Measurements from ENCODE around the gene HECTD4.
A peak's percentile ranks its signal among the peaks of the same experiment; 100 is the strongest.

The HECTD4 gene

DNA sequence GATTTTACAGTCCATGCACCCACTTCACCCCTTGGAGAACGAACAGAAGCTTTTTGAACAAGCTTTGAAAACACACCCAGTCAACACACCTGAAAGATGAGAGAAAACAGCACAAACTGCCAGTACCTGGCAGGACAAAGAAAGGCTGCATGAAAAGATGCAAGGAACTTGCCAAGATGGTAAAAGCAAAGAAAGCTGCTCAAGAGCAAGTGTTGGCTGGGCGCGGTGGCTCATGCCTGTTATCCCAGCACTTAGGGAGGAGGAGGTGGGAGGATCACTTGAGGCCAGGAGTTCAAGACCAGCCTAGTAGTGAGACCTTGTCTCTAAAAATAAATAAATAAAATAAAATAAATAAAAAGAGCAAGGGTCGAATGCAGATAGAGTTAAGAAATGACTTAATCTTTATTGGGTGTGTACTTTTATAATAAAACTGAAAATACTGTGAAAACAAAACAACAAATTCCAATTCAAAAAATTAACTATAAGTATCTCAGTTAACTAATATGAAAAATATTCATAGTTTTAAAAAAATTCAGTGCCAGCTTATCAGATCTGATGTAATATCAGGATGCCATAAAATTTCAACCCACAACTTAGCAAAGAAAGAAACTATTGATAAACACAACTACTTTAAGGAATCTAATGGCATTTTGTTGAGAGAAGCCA lies 59.2 kb downstream of the HECTD4 start:
- Mint-ChIP-seq H3K9me3 (no peaks in the 10 kb centered on the region), H3K4me1 (peaks cover 22% of the 10 kb centered on the region), H3K27ac (no peak overlapping the region)

GRCh38 chr12:112322441-112322840 lies 59.8 kb downstream of the HECTD4 start:
- Mint-ChIP-seq H3K4me3 (no peak overlapping the region), H3K9me3 (no peaks in the 10 kb centered on the region), H3K36me3 (peaks cover 16% of the 10 kb centered on the region), H3K4me1 (peaks cover 22% of the 10 kb centered on the region), H3K27ac (no peak overlapping the region)
- no peak for DNase-seq (ENCODE audit: low spot score in 2 of 2)
- ATAC-seq: no peak

More for the DNA sequence above, 59.2 kb downstream of the HECTD4 start:
- DNase-seq (ENCODE audit: low spot score in 2 of 2) (no peak), ATAC-seq (no peak)
- peaks cover 10% of the 10 kb centered on the region for H3K36me3 Mint-ChIP-seq
- no peak overlapping the region for H3K4me3 Mint-ChIP-seq

- Mint-ChIP-seq H3K4me3 (no peak overlapping the region), H3K4me1 (peaks cover 22% of the 10 kb centered on the region), H3K27ac (no peak overlapping the region), H3K9me3 (no peaks in the 10 kb centered on the region), H3K36me3 (peaks cover 16% of the 10 kb centered on the region)
- ATAC-seq (no peak), DNase-seq (ENCODE audit: low spot score in 2 of 2) (no peak)
These were observed 61.0 kb downstream of the HECTD4 start for GRCh38 chr12:112321245-112321644.

DNA sequence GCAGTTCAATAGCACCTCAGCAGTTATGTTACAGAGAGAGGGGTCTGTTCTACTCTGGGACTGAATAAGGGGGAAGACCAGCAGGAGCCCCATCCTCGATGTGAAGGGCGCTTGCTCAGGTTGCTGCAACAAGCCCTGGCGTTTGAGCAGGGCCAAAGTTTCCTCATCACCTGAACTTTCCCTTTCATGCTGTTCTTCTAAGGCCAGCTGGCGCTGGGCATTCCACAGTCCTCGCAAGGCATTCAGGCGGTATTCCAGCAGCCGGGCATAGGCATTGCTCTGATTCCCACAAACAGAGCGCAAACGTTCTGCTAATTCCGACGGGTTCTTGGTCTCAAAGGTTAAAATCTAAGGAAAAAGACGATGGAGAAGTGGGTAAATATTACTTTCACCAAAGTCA lies 62.8 kb downstream of the HECTD4 start:
- ATAC-seq (no peak), DNase-seq (ENCODE audit: low spot score in 2 of 2) (no peak)
- no peak overlapping the region for H3K27ac Mint-ChIP-seq
- peaks cover 17% of the 10 kb centered on the region for H3K4me1 Mint-ChIP-seq
- no peaks in the 10 kb centered on the region for H3K9me3 Mint-ChIP-seq
- H3K36me3 Mint-ChIP-seq: peaks cover 21% of the 10 kb centered on the region
- H3K4me3 Mint-ChIP-seq: no peak overlapping the region

- no peak for ATAC-seq
- peaks cover 40% of the 10 kb centered on the region for H3K36me3 Mint-ChIP-seq
- no peak overlapping the region for H3K27ac Mint-ChIP-seq
- no peak for DNase-seq (ENCODE audit: low spot score in 2 of 2)
- H3K9me3 Mint-ChIP-seq: no peaks in the 10 kb centered on the region
- H3K4me3 Mint-ChIP-seq: no peak overlapping the region
- H3K4me1 Mint-ChIP-seq: peaks cover 9% of the 10 kb centered on the region
These were observed 64.8 kb downstream of the HECTD4 start for GRCh38 chr12:112317481-112317880.

GRCh38 chr12:112314981-112315380 lies 67.2 kb downstream of the HECTD4 start:
- Mint-ChIP-seq H3K27ac (no peak overlapping the region), H3K9me3 (no peaks in the 10 kb centered on the region), H3K36me3 (peaks cover 59% of the 10 kb centered on the region), H3K4me3 (no peak overlapping the region), H3K4me1 (no peaks in the 10 kb centered on the region)
- ATAC-seq: no peak
- no peak for DNase-seq (ENCODE audit: low spot score in 2 of 2)

GRCh38 chr12:112309797-112310196 lies 72.4 kb downstream of the HECTD4 start:
- Mint-ChIP-seq H3K4me1 (no peaks in the 10 kb centered on the region), H3K9me3 (no peaks in the 10 kb centered on the region), H3K27ac (no peak overlapping the region), H3K4me3 (no peak overlapping the region), H3K36me3 (peaks cover 72% of the 10 kb centered on the region)
- DNase-seq (ENCODE audit: low spot score in 2 of 2): no peak
- peak; percentile 92 for ATAC-seq

DNA sequence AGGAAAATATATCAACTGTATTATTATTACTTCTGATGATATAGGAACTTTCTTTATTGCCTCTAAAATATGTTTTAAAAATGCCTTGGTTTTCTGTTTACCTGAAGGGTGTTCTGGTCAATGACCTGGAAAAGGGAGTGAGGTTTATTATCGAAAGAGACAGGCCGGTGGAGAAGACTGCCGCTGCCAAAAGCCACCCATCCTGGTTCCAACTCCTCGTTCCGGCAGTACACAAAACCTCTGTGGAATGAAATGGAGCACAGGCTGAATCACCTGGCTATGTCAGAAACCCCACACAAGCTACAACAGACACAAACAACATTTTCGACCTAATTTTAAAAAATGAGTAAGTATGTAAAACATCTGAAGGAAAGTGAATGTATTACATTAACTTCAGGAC lies 73.6 kb downstream of the HECTD4 start:
- Mint-ChIP-seq H3K9me3 (no peaks in the 10 kb centered on the region), H3K4me1 (peaks cover under 1% of the 10 kb centered on the region), H3K36me3 (peaks cover 67% of the 10 kb centered on the region), H3K4me3 (no peak overlapping the region), H3K27ac (no peak overlapping the region)
- no peak for DNase-seq (ENCODE audit: low spot score in 2 of 2)
- ATAC-seq: no peak

- no peak for ATAC-seq
- Mint-ChIP-seq H3K9me3 (no peaks in the 10 kb centered on the region), H3K27ac (no peak overlapping the region), H3K4me3 (no peak overlapping the region), H3K4me1 (peaks cover 5% of the 10 kb centered on the region), H3K36me3 (peaks cover 67% of the 10 kb centered on the region)
- no peak for DNase-seq (ENCODE audit: low spot score in 2 of 2)
These were observed 74.1 kb downstream of the HECTD4 start for GRCh38 chr12:112308161-112308560.

- Mint-ChIP-seq H3K36me3 (peaks cover 67% of the 10 kb centered on the region), H3K9me3 (no peaks in the 10 kb centered on the region), H3K4me1 (peaks cover 12% of the 10 kb centered on the region), H3K27ac (no peak overlapping the region), H3K4me3 (no peak overlapping the region)
- no peak for ATAC-seq
- DNase-seq (ENCODE audit: low spot score in 2 of 2): no peak
These were observed 74.8 kb downstream of the HECTD4 start for GRCh38 chr12:112307317-112308011.

- Mint-ChIP-seq H3K4me3 (no peak overlapping the region), H3K4me1 (peaks cover 12% of the 10 kb centered on the region)
- no peak for ATAC-seq
These were observed 76.3 kb downstream of the HECTD4 start for GRCh38 chr12:112305951-112306350.

DNA sequence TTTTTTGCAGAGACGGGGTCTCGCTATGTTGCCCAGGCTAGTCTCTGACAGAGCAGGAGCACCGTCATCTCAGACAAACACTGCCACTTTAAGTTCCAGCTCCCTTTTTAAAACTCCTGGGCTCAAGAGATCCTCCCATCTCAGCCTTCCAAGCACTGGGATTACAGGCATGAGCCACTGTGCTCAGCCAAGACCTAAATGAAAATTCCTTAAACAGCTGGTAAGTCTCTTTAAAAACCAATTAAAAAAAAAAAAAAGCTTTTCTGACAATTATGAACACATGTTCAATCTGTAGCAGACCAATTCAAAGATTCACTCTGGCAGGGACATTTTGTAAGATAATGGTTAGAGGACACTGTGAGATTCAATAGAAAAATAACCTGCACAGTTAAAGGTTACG lies 77.8 kb downstream of the HECTD4 start:
- H3K36me3 Mint-ChIP-seq: peaks cover 56% of the 10 kb centered on the region
- peaks cover 12% of the 10 kb centered on the region for H3K4me1 Mint-ChIP-seq
- H3K4me3 Mint-ChIP-seq: no peak overlapping the region
- H3K27ac Mint-ChIP-seq: no peak overlapping the region
- ATAC-seq (no peak), DNase-seq (ENCODE audit: low spot score in 2 of 2) (no peak)
- no peaks in the 10 kb centered on the region for H3K9me3 Mint-ChIP-seq

More at GRCh38 chr12:112305951-112306350, 76.3 kb downstream of the HECTD4 start:
- H3K27ac Mint-ChIP-seq: peak overlapping the region; percentile 16
- no peaks in the 10 kb centered on the region for H3K9me3 Mint-ChIP-seq
- peaks cover 62% of the 10 kb centered on the region for H3K36me3 Mint-ChIP-seq
- DNase-seq (ENCODE audit: low spot score in 2 of 2): no peak

DNA sequence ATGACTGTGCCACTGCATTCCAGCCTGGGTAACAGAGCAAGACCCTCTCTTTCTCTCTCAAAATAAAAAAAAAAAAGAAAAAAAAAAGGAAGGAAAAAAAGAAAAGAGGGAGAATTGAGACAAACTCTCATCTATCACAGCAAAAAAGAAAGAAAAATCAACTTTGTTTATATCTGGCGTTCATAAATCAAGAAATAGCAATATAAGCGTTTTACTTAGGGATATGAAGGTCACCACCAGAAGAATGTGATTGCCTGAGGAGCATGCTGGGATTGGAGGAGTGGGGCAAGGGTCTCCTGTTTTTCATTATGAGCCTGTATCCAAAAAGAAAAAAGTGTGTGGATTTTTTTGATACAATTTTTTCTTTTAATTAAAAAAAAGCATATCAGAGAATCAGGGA lies 78.4 kb downstream of the HECTD4 start:
- Mint-ChIP-seq H3K36me3 (peaks cover 53% of the 10 kb centered on the region), H3K9me3 (no peaks in the 10 kb centered on the region), H3K4me1 (peaks cover 12% of the 10 kb centered on the region), H3K4me3 (no peak overlapping the region), H3K27ac (peak overlapping the region; percentile 97)
- ATAC-seq: no peak
- DNase-seq (ENCODE audit: low spot score in 2 of 2): no peak

DNA sequence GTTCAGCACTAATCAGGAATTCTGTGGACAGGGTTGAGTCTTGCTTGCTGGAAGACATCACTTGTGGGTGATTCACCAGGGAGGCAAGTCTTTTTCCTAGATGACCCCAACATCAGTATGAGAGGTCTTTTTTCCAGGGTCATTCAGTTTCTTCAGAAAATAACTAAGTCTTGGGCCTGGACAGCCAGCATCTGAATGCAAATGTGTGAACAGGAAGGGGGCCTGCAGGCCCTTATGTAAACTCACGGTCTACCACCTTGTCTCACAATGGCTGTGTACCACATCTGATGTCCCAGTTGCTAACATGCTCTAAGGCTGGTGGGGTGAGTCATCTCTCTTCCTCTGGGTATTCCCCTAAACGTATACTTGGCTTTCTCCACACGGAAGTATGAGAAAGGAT lies 79.2 kb downstream of the HECTD4 start:
- no peaks in the 10 kb centered on the region for H3K9me3 Mint-ChIP-seq
- H3K36me3 Mint-ChIP-seq: peaks cover 45% of the 10 kb centered on the region
- peak overlapping the region; percentile 30 for H3K4me3 Mint-ChIP-seq
- peak overlapping the region; percentile 97 for H3K27ac Mint-ChIP-seq
- peak; percentile 100 for ATAC-seq
- H3K4me1 Mint-ChIP-seq: peaks cover 12% of the 10 kb centered on the region
- DNase-seq (ENCODE audit: low spot score in 2 of 2): peak; percentile 9 to 74

DNA sequence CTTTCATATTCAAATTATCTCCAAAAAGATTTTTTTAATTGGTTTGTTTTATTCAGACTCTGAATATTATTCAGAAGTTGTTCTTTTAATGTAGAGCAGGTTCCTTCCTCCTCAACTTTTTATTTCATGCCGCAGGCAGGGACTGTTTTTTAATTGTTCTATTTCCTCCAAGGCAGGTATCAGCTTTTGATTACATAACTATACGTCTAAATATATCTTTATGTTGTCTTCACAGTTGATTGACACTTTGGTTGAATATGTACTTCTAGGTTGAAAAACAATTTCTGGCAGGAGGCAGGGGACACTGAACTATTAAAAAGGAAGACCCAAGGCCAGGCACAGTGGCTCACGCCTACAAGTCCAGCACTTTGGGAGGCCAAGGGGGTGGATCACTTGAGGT lies 82.5 kb downstream of the HECTD4 start:
- DNase-seq (ENCODE audit: low spot score in 2 of 2): no peak

DNA sequence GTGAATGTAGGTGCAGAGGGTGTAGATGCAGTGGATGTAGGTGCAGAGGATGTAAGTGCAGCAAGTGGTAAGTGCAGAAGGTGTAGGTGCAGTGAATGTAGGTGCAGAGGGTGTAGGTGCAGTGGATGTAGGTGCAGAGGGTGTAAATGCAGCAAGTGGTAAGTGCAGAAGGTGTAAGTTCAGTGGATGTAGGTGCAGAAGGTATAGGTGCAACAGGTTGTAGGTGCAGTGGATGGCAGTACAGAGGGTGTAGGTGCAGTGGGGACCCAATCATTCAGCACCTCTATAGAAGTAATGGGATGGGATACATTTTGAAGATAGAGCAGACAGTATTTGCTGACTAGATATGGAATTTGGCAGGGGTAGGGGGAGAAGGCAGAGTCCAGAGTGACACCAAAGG lies 85.0 kb downstream of the HECTD4 start:
- Mint-ChIP-seq H3K27ac (no peak overlapping the region), H3K9me3 (no peaks in the 10 kb centered on the region), H3K4me1 (peaks cover 1% of the 10 kb centered on the region), H3K4me3 (no peak overlapping the region), H3K36me3 (peaks cover 18% of the 10 kb centered on the region)
- no peak for DNase-seq (ENCODE audit: low spot score in 2 of 2)
- ATAC-seq: no peak

More for the DNA sequence above, 82.5 kb downstream of the HECTD4 start:
- peaks cover 12% of the 10 kb centered on the region for H3K4me1 Mint-ChIP-seq
- no peak overlapping the region for H3K4me3 Mint-ChIP-seq
- ATAC-seq: no peak
- H3K27ac Mint-ChIP-seq: no peak overlapping the region
- peaks cover 27% of the 10 kb centered on the region for H3K36me3 Mint-ChIP-seq
- H3K9me3 Mint-ChIP-seq: no peaks in the 10 kb centered on the region

Measured in stimulated activated effector memory CD8-positive, alpha-beta T cell treated with anti-CD3 and anti-CD28 coated beads, Interleukin-12 subunit alpha, Interleukin-12 subunit beta, amount 100 ng/mL, for 72 hours (primary cell).